Measurements from ENCODE around the gene CFDP1. TPM values are rescaled to one million over a fixed set of nuclear protein-coding genes. Genes with fewer than 3 reads are reported as not detected.

The CFDP1 gene
- total and polyA plus RNA-seq, 2 of the 13 experiments (the other 11 are each of a cell fraction or from before 2014, with no cell fraction given), result 78.6 to 153 TPM

DNA sequence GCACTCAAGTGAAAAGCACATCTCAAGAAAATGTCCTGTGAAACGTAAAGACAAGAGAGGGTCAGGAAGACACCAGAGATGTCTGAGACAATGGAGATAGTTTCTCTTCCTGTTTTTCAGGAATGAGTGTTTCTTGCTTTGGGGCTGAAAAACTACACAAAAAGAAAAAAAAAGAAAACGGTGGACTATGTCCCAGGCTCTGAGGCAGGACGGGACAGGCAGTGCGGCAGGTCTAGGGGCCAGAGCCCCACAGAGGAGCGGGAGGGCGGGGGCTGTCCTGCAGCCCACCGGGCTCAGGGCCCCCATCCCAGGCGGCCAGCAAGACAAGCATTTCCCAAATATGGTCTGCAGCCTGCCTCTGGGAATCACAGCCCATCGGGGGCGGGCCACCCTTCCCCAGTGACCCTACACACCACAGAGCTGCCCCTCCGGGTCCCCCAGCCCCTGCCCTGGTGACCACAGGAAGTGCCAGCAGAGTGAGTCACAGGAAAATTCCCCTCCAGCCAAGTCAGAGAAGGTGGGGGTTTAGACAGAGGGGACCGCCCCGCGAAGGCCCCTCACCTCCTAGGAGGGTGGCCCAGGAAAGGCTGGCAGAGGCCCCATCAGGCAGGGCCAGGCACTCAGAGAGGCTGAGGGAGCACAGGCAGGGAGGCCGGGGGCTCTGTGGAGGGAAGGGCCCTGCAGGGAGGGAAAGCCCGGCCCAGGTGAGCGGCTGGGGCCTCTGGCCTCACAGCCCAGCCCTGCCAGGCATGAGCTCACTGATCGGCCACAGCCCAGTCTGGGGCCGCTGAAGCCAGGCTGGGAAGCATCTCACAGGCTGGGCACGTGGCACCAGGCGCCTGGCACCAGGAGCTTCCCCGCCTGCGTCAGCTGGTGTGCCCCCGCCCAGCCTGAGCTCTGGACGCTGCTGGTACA is 188.2 kb downstream of the CFDP1 start (continued):
- TF ChIP-seq, protein P1, sequence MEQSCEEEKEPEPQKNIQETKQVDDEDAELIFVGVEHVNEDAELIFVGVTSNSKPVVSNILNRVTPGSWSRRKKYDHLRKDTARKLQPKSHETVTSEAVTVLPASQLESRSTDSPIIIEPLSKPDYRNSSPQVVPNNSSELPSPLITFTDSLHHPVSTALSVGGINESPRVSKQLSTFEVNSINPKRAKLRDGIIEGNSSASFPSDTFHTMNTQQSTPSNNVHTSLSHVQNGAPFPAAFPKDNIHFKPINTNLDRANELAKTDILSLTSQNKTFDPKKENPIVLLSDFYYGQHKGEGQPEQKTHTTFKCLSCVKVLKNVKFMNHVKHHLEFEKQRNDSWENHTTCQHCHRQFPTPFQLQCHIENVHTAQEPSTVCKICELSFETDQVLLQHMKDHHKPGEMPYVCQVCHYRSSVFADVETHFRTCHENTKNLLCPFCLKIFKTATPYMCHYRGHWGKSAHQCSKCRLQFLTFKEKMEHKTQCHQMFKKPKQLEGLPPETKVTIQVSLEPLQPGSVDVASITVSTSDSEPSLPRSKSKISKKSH (CRISPR knock-in tag; IDR thresholded peaks at IDR 0.05; ENCODE audit: borderline replicate concordance), result no peak
- TF ChIP-seq ZBTB7B (CRISPR knock-in tag; IDR thresholded peaks at IDR 0.05), result peak; percentile 100
- no peak for TF ChIP-seq SCMH1 (CRISPR knock-in tag; IDR thresholded peaks at IDR 0.05; ENCODE audit: borderline replicate concordance)
- 0 out of 2 replicates have a peak, but pooled peaks have one; percentile 20 for TF ChIP-seq PAWR (CRISPR knock-in tag; IDR thresholded peaks at IDR 0.05; ENCODE audit: borderline replicate concordance)
- TF ChIP-seq ZNF180 (CRISPR knock-in tag; IDR thresholded peaks at IDR 0.05; ENCODE audit: borderline replicate concordance, low read depth), result no peak
- TF ChIP-seq IKZF4 (CRISPR knock-in tag; IDR thresholded peaks at IDR 0.05; ENCODE audit: borderline replicate concordance, low read depth, not compliant biosample characterization), result peak; percentile 63
- peak; percentile 85; the same call in 1 of the 2 replicates for TF ChIP-seq YEATS2 (CRISPR knock-in tag; IDR thresholded peaks at IDR 0.05; ENCODE audit: borderline replicate concordance)
- peak; percentile 96 for TF ChIP-seq ZSCAN29 (CRISPR knock-in tag; conservative IDR thresholded peaks at IDR 0.05)
- TF ChIP-seq FOXM1 (CRISPR knock-in tag; IDR thresholded peaks at IDR 0.05), result no peak
- TF ChIP-seq, protein P2, sequence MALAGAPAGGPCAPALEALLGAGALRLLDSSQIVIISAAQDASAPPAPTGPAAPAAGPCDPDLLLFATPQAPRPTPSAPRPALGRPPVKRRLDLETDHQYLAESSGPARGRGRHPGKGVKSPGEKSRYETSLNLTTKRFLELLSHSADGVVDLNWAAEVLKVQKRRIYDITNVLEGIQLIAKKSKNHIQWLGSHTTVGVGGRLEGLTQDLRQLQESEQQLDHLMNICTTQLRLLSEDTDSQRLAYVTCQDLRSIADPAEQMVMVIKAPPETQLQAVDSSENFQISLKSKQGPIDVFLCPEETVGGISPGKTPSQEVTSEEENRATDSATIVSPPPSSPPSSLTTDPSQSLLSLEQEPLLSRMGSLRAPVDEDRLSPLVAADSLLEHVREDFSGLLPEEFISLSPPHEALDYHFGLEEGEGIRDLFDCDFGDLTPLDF (CRISPR knock-in tag; IDR thresholded peaks at IDR 0.05), result 0 out of 2 replicates have a peak, but pooled peaks have one; percentile 4
- peak; percentile 41; the same call in 1 of the 2 replicates for TF ChIP-seq ZBTB21 (CRISPR knock-in tag; IDR thresholded peaks at IDR 0.05)
- TF ChIP-seq ZNF572 (CRISPR knock-in tag; IDR thresholded peaks at IDR 0.05), result no peak
- peak; percentile 99 for TF ChIP-seq ERF (CRISPR knock-in tag; IDR thresholded peaks at IDR 0.05)
- TF ChIP-seq NFATC3 (CRISPR knock-in tag; IDR thresholded peaks at IDR 0.05), result peak; percentile 88; the same call in 1 of the 2 replicates
- no peak for TF ChIP-seq NFE2 (CRISPR knock-in tag; IDR thresholded peaks at IDR 0.05)
- peak; percentile 90 for TF ChIP-seq RCOR2 (CRISPR knock-in tag; IDR thresholded peaks at IDR 0.05)
- TF ChIP-seq ZNF207 (IDR thresholded peaks at IDR 0.05; ENCODE audit: borderline replicate concordance), result no peak
- TF ChIP-seq NR1H2 (CRISPR knock-in tag; IDR thresholded peaks at IDR 0.05; ENCODE audit: borderline replicate concordance, low read depth), result peak; percentile 80; the same call in 1 of the 2 replicates
- peak; percentile 71 for TF ChIP-seq SPEN (CRISPR knock-in tag; IDR thresholded peaks at IDR 0.05; ENCODE audit: low read depth)
- peak; percentile 87; the same call in 1 of the 2 replicates for TF ChIP-seq NKX3-1 (CRISPR knock-in tag; IDR thresholded peaks at IDR 0.05)
- no peak for TF ChIP-seq REL (CRISPR knock-in tag; conservative IDR thresholded peaks at IDR 0.05)
- TF ChIP-seq KMT2B (CRISPR knock-in tag; IDR thresholded peaks at IDR 0.05), result peak; percentile 42; the same call in 1 of the 2 replicates
- TF ChIP-seq, protein P3, sequence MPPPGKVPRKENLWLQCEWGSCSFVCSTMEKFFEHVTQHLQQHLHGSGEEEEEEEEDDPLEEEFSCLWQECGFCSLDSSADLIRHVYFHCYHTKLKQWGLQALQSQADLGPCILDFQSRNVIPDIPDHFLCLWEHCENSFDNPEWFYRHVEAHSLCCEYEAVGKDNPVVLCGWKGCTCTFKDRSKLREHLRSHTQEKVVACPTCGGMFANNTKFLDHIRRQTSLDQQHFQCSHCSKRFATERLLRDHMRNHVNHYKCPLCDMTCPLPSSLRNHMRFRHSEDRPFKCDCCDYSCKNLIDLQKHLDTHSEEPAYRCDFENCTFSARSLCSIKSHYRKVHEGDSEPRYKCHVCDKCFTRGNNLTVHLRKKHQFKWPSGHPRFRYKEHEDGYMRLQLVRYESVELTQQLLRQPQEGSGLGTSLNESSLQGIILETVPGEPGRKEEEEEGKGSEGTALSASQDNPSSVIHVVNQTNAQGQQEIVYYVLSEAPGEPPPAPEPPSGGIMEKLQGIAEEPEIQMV (CRISPR knock-in tag; IDR thresholded peaks at IDR 0.05; ENCODE audit: low read depth), result peak; percentile 90
- TF ChIP-seq, protein P4, sequence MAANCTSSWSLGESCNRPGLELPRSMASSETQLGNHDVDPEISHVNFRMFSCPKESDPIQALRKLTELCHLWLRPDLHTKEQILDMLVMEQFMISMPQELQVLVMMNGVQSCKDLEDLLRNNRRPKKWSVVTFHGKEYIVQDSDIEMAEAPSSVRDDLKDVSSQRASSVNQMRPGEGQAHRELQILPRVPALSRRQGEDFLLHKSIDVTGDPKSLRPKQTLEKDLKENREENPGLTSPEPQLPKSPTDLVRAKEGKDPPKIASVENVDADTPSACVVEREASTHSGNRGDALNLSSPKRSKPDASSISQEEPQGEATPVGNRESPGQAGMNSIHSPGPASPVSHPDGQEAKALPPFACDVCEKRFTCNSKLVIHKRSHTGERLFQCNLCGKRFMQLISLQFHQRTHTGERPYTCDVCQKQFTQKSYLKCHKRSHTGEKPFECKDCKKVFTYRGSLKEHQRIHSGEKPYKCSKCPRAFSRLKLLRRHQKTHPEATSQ (CRISPR knock-in tag; IDR thresholded peaks at IDR 0.05; ENCODE audit: borderline replicate concordance), result no peak

Data from HepG2 (cell line).